Heart right ventricle (tissue), 16 donors: Measurements from ENCODE around the gene FXYD3. TPM values are rescaled to one million over a fixed set of nuclear protein-coding genes. Genes with fewer than 3 reads are reported as not detected.

Experiments used
- ATAC-seq, 8 donors: fragments of 200-7000 bp; cut with Tn5 transposase; one replicate each; pipeline ENCODE4 v1.9.1; 2020; ENCODE audit warnings: mild to moderate bottlenecking in 8 of 8, moderate library complexity in 8 of 8, moderate number of reproducible peaks in 1 of 8
- DNase-seq, 2 donors: peaks; one replicate each; pipeline ENCODE4 v3.0.0-alpha.2; 2020
- H3K27ac ChIP-seq, 10 donors: fragments of 200-600 bp; sonication (generic) in 2 of 10; one replicate each; pipeline versions ENCODE4 v1.5.0 to v1.8.0; 2020 to 2022; ENCODE audit warnings: mild to moderate bottlenecking in 3 of 10
- H3K27me3 ChIP-seq, 7 donors: fragments of 200-600 bp; one replicate each; pipeline ENCODE4 v1.8.0; 2021 to 2022; ENCODE audit warnings: mild to moderate bottlenecking in 2 of 7
- H3K36me3 ChIP-seq, 9 donors: fragments of 200-600 bp; sonication (generic) in 1 of 9; one replicate each; pipeline versions ENCODE4 v1.5.0 to v1.8.0; 2020 to 2022; ENCODE audit warnings: mild to moderate bottlenecking in 2 of 9
- H3K4me1 ChIP-seq, 9 donors: fragments of 200-600 bp; sonication (generic) in 1 of 9; one replicate each; pipeline versions ENCODE4 v1.5.0 to v1.8.0; 2020 to 2022; ENCODE audit warnings: mild to moderate bottlenecking in 4 of 9
- H3K4me3 ChIP-seq, 10 donors: fragments of 200-600 bp; sonication (generic) in 2 of 10; one replicate each; pipeline versions ENCODE4 v1.5.0 to v1.8.0; 2020 to 2022; ENCODE audit warnings: mild to moderate bottlenecking in 7 of 10, moderate library complexity in 2 of 10
- H3K9me3 ChIP-seq, 11 donors: fragments of 200-600 bp in 10 of 11; sonication (generic) in 2 of 11; one replicate each; pipeline versions ENCODE4 v1.5.0 to v1.8.0; 2013 to 2022; ENCODE audit warnings: mild to moderate bottlenecking in 2 of 11, control low read depth in 1 of 11, moderate library complexity in 1 of 11
- CTCF ChIP-seq, 9 donors: fragments of 200-600 bp; sonication (generic) in 2 of 9; IDR thresholded peaks; one replicate each; pipeline versions ENCODE4 v1.5.0 to v1.8.0; 2021 to 2022; ENCODE audit warnings: antibody characterized with exemption in 9 of 9, mild to moderate bottlenecking in 5 of 9, moderate library complexity in 1 of 9
- WGBS, 2 donors: extraction: QIAGEN DNeasy Blood & Tissue Kit; methylation state at CpG; one replicate each; pipeline ENCODE4 v1.1.7; 2013; ENCODE audit warnings: inconsistent platforms in 1 of 2; 5-methylcytosine and 5-hydroxymethylcytosine counted together
- intact Hi-C, 10 donors: fragments of 100-400 bp; cut with DNase I; formaldehyde crosslinking; loops; one replicate each; pipeline versions ENCODE4 v1.11.1 to v1.14.2; 2022
- polyA plus RNA-seq, 2 donors: library from polyadenylated mRNA; stranded (reverse); fragments of 200-250 nt; gene quantifications; one replicate each; pipeline ENCODE4 v1.2.3, GENCODE V29; 2013
- total RNA-seq, 10 donors: library from RNA; stranded (reverse); fragmentation: NEBNext Ultra II Directional in 3 of 10; extraction: Animal tissue kit (Norgen Biotek cat#: 25700) in 3 of 10; gene quantifications; one replicate each; pipeline versions ENCODE4 v1.2.1 to v1.2.4, GENCODE V29; 2021 to 2023
- donor health status: Arrhythmogenic right ventricular cardiomyopathy.
- donor health status: ischemic (EF 13 %, LVEDD 7.1; RV severe dilation, severe dysfunction).
- donor health status: healthy with polysubstance abuse.
- donor health status: DM: no; HTN: yes; CAD: no.
- donor health status: DM: no; HTN: no; CAD: no.
- donor health status: ischemic (EF 25% LVEDD 6.9; RV normal size, moderate dysfunction).
- donor health status: ischemic (EF 25% LVEDD 5.7; RV mildly dilated, moderate dysfunction).
- donor health status: healthy.
- donor health status: DM: yes; HTN: yes; CAD: no.
- donor health status: Ischemic cardiomyopathy.
- donor health status: ischemic (EF 35%, LVEDD 5.7; RV mildly dilated, moderate dysfunction).
- donor health status: nonischemic (EF 11% LVEDD 7.7; RV severe dilation, severe dysfunction).
- donor health status: DM: yes; HTN: yes; CAD: no.
- donor health status: PGD.
- donor health status: ischemic (EF 29% LVEDD 5.4; RV normal size, mild dysfunction).
- donor health status: nonischemic (EF 23%, LVEDD 6.1; RV moderate dilation, normal function).

FXYD3 gene
- total and polyA plus RNA-seq, 12 donors = 0.51 to 2.7 (median 0.78) TPM; not detected in 3

GRCh38 chr19:35107545-35107944, 8.1 kb upstream of the FXYD3 start:
- Histone ChIP-seq H3K27me3 (peaks cover 0 to 3% (median 0%) of the 10 kb centered on the region in 7 donors), H3K4me3 (no peak overlapping the region), H3K36me3 (no peaks in the 10 kb centered on the region), H3K4me1 (peaks cover 0 to 4% (median 0%) of the 10 kb centered on the region in 9 donors), H3K9me3 (no peaks in the 10 kb centered on the region), H3K27ac (no peak overlapping the region)
- DNase-seq (no peak), ATAC-seq (peak in 4 of 8 donors; percentile 33 to 61 (median 38))
- WGBS, 2 donors = 31 to 41% methylated on average over 5 of the region's 5 CpGs
- no peak for TF ChIP-seq CTCF (IDR thresholded peaks at IDR 0.05)
- intact Hi-C loops = no loop called here

- DNase-seq (no peak), ATAC-seq (no peak)
- no peaks in the 10 kb centered on the region for H3K36me3 ChIP-seq
- no peak overlapping the region for H3K4me3 ChIP-seq
- H3K9me3 ChIP-seq = no peaks in the 10 kb centered on the region
- no peak for TF ChIP-seq CTCF (IDR thresholded peaks at IDR 0.05)
- H3K27me3 ChIP-seq = peaks cover 0 to 3% (median 0%) of the 10 kb centered on the region in 7 donors
- peaks cover 0 to 4% (median 0%) of the 10 kb centered on the region in 9 donors for H3K4me1 ChIP-seq
- intact Hi-C loops = no loop called here
- WGBS, 2 donors = 84 to 86% methylated on average over 11 of the region's 11 CpGs
- no peak overlapping the region for H3K27ac ChIP-seq
Observed at GRCh38 chr19:35108730-35109129, 6.9 kb upstream of the FXYD3 start.

- TF ChIP-seq CTCF (IDR thresholded peaks at IDR 0.05) = no peak
Observed at GRCh38 chr19:35109395-35110112, 6.1 kb upstream of the FXYD3 start.

GRCh38 chr19:35110974-35111373, 4.6 kb upstream of the FXYD3 start:
- H3K27me3 ChIP-seq = peaks cover 0 to 3% (median 0%) of the 10 kb centered on the region in 7 donors
- ATAC-seq (no peak), DNase-seq (no peak)
- H3K27ac ChIP-seq = no peak overlapping the region
- H3K4me3 ChIP-seq = no peak overlapping the region
- intact Hi-C loops = no loop called here
- no peaks in the 10 kb centered on the region for H3K9me3 ChIP-seq
- peaks cover 4 to 13% (median 12%) of the 10 kb centered on the region in 9 donors for H3K4me1 ChIP-seq
- WGBS, 2 donors = 64 to 65% methylated on average over 9 of the region's 9 CpGs
- no peaks in the 10 kb centered on the region for H3K36me3 ChIP-seq
- TF ChIP-seq CTCF (IDR thresholded peaks at IDR 0.05) = no peak

More at GRCh38 chr19:35109395-35110112, 6.1 kb upstream of the FXYD3 start:
- ATAC-seq (peak in 2 of 8 donors; percentile 21 to 25), DNase-seq (no peak)
- Histone ChIP-seq H3K27me3 (peaks cover 0 to 3% (median 0%) of the 10 kb centered on the region in 7 donors), H3K9me3 (no peaks in the 10 kb centered on the region), H3K36me3 (no peaks in the 10 kb centered on the region), H3K27ac (no peak overlapping the region), H3K4me3 (no peak overlapping the region), H3K4me1 (peaks cover 0 to 7% (median 4%) of the 10 kb centered on the region in 9 donors)
- WGBS, 2 donors = 81 to 84% methylated on average over 22 of the region's 22 CpGs
- intact Hi-C loops = no loop called here
